Cardiac muscle cell (in vitro differentiated cells and primary cell): Measurements from ENCODE around the gene ACOX3. TPM values are rescaled to one million over a fixed set of nuclear protein-coding genes. Genes with fewer than 3 reads are reported as not detected.

Source experiments
- DNase-seq, 2 donors: peaks; one replicate each; pipeline versions ENCODE4 v3.0.0 to v3.0.0-alpha.2; 2010 to 2017; ENCODE audit warnings: low read depth in 1 of 2, low spot score in 1 of 2
- H3K27ac ChIP-seq: fragments of 200-600 bp; sonication (generic); 2 replicates; pipeline ENCODE4 v1.5.1; 2016
- H3K27me3 ChIP-seq: fragments of 200-600 bp; sonication (generic); 2 replicates; pipeline ENCODE4 v1.6.0; 2016; ENCODE audit warnings: control low read depth
- H3K36me3 ChIP-seq: fragments of 200-600 bp; sonication (generic); 2 replicates; pipeline ENCODE4 v1.5.1; 2016; ENCODE audit warnings: control low read depth
- H3K4me1 ChIP-seq: fragments of 200-600 bp; sonication (generic); 2 replicates; pipeline ENCODE4 v1.8.1; 2017; ENCODE audit warnings: low read depth, mild to moderate bottlenecking, mixed run types
- H3K4me3 ChIP-seq: fragments of 200-600 bp; sonication (generic); 2 replicates; pipeline ENCODE4 v1.5.1; 2016; ENCODE audit warnings: mild to moderate bottlenecking
- H3K9me3 ChIP-seq: fragments of 200-600 bp; sonication (generic); 2 replicates; pipeline ENCODE4 v1.5.1; 2017; ENCODE audit warnings: low read depth, mild to moderate bottlenecking, control low read depth
- polyA plus RNA-seq: library from polyadenylated mRNA; unstranded; fragments of >200 nt; fragmentation: Nextera tagmentation; extraction: Ambion mirVana; gene quantifications from 2 replicates; pipeline ENCODE4 v1.2.1, GENCODE V29; 2016
- total RNA-seq: library from RNA; depleted of rRNA; stranded (reverse); fragments of >200 nt; gene quantifications from 2 replicates; pipeline ENCODE4 v1.2.3, GENCODE V29; 2016
- TF ChIP-seq, protein P1 (sequence below): IDR thresholded peaks from 2 replicates; pipeline ENCODE4 v1.5.1; 2012; ENCODE audit warnings: low read depth, mild to moderate bottlenecking, low read length

Gene ACOX3
- total and polyA plus RNA-seq, 2 experiments from 2014 or later: 19.1 to 38.7 TPM

DNA sequence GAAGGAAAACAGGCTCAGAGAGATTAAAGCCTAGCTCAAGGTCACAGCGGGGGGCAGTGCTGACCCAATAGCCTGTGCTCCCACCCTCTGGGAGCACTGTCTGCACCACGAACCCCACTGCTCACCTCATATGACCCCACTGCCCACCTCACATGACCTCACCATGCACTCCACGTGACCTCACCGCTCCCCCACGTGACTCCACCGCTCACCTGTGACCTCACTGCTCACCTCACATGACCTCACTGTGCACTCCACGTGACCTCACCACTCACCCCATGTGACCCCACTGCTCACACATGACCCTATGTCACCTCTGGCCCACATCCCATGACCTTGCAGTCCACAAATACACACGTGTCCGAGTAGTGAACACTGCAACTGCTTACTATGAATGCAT lies 55.4 kb downstream of the ACOX3 start:
- TF ChIP-seq, protein P1, sequence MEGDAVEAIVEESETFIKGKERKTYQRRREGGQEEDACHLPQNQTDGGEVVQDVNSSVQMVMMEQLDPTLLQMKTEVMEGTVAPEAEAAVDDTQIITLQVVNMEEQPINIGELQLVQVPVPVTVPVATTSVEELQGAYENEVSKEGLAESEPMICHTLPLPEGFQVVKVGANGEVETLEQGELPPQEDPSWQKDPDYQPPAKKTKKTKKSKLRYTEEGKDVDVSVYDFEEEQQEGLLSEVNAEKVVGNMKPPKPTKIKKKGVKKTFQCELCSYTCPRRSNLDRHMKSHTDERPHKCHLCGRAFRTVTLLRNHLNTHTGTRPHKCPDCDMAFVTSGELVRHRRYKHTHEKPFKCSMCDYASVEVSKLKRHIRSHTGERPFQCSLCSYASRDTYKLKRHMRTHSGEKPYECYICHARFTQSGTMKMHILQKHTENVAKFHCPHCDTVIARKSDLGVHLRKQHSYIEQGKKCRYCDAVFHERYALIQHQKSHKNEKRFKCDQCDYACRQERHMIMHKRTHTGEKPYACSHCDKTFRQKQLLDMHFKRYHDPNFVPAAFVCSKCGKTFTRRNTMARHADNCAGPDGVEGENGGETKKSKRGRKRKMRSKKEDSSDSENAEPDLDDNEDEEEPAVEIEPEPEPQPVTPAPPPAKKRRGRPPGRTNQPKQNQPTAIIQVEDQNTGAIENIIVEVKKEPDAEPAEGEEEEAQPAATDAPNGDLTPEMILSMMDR: no peak
- no peak overlapping the region for H3K4me3 ChIP-seq
- no peak for DNase-seq
- H3K27ac ChIP-seq: no peak overlapping the region
- H3K27me3 ChIP-seq: no peaks in the 10 kb centered on the region
- H3K9me3 ChIP-seq: no peaks in the 10 kb centered on the region
- no peaks in the 10 kb centered on the region for H3K4me1 ChIP-seq
- H3K36me3 ChIP-seq: peaks cover 24% of the 10 kb centered on the region

DNA sequence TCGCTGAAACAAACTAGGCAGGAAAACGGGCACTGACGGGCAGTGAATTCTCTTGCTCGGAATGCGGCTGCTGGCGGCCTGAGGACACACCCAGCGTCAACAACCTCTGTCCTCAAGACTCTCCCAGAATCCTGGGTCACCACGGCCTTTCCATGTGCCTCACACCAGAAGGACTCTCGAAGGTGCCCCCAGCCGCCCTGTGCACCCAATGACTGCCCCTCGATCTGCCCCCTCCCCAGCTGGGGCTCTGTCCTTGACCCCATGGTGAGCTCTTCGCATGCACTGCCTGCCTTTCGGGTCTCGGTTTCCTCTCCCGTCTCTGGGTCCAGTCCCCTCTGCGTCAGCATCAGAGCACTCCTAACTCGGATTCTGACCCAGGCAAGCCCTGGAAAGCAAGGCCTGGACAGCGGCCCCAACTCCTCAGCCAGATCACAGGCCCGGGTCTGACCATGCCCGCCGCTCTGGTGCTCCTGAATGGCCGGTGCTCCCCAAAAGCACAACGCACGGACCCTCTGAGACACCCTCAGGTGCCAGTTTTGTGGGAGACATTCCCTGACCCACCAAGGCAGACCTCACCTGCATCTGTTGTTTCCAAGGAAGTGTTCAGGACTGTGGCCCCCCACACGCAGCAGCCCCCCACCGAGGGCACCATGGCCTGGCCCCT lies 56.0 kb downstream of the ACOX3 start:
- no peak overlapping the region for H3K4me3 ChIP-seq
- no peaks in the 10 kb centered on the region for H3K9me3 ChIP-seq
- DNase-seq: no peak
- peaks cover 24% of the 10 kb centered on the region for H3K36me3 ChIP-seq
- TF ChIP-seq, protein P1: no peak
- no peaks in the 10 kb centered on the region for H3K27me3 ChIP-seq
- H3K4me1 ChIP-seq: no peaks in the 10 kb centered on the region
- H3K27ac ChIP-seq: no peak overlapping the region

DNA sequence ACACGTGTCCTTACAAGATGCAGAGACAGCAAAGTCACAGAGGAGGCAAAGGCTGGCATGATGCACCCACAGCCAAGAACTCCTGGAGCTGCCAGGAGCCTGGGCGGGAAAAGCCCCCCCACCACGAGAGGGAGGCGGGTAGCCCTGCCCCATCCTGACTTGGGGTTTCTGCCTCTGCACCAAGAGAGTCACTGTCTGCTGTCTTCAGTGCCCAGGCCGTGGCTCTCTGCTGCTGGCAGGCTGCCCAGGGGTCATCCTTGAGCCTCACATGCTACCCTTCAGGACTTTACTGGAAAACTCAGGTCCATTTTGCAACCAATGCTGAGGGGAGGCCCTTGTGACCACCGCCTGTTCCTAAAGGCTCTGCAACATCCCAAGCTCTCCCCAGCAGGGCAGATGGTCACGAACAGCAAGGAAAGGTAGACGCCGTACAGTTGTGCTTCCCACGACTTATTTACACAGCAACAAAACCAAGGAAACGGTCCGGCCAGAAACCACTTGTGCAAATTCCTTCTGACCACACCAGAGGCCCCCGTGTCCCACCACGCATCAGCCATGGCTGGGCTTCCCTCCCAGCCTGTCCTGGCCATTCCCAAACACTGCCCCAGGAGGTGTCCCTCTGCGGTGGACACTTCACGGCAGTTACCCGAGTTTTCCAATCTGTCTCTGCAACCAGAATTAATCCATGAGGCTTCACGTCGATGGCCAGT lies 56.9 kb downstream of the ACOX3 start:
- H3K27me3 ChIP-seq: no peaks in the 10 kb centered on the region
- H3K4me1 ChIP-seq: no peaks in the 10 kb centered on the region
- H3K27ac ChIP-seq: no peak overlapping the region
- H3K4me3 ChIP-seq: no peak overlapping the region
- H3K9me3 ChIP-seq: no peaks in the 10 kb centered on the region
- H3K36me3 ChIP-seq: peaks cover 16% of the 10 kb centered on the region
- TF ChIP-seq, protein P1: no peak
- DNase-seq: peak in 1 of 2 donors; percentile 48

DNA sequence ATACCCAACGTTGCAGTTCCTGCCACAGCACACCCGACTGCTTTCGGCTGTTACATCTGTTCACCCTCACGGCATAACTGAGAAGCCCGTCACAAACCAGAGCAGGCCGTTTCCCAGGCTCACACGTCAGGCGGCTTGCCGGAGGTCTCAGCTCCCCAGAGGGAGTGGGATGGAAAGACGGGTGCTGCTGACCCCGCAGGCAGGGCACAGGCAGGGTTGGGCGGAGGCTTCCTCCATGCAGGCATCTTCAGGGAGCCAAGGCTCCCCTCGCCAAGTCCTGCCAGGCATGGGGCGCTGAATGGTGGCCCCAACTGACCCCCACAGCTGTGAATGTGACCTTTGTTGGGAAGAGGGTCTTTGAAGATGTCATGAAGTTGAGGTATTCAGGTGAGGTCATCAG lies 57.5 kb downstream of the ACOX3 start:
- H3K4me3 ChIP-seq: no peak overlapping the region
- TF ChIP-seq, protein P1: no peak
- H3K27ac ChIP-seq: no peak overlapping the region
- no peaks in the 10 kb centered on the region for H3K4me1 ChIP-seq
- H3K9me3 ChIP-seq: no peaks in the 10 kb centered on the region
- DNase-seq: no peak
- H3K36me3 ChIP-seq: peaks cover 14% of the 10 kb centered on the region
- H3K27me3 ChIP-seq: no peaks in the 10 kb centered on the region

DNA sequence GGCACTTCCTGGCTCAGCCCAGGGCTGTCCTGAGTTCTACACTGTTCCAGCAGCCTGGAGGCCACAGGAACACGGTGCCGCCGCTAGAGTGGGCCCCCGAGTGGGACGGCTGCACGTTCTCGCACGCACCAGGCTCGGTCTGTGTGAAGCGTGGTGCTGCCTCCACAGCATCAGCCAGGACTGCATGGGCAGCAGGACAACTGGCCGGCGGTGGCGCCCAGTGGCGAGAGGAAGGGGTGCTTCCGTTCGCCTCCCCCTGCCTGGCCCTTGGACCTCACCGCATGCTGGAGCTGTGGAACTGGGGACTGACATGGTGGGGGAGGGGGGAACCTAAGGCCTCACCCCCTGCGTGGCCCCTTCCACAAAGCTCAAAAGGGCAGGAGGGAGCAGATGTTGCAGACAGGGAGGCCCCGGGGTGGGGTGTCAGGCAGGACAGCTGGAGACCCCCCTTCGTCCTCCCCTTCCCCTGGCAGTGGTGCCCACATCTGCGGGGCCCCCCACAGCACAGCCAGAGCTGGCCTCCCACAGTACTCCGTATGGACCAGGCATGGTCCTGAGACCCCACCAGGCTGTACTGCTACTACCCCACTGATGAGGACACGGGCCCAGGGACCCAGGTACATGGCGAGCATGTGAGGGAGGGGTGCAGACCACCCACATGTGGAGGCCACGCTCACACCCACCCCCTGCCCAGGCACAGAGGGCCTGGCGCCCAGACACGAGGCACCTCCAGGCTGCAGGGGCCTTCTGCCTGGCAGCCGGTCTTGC lies 58.5 kb downstream of the ACOX3 start:
- H3K36me3 ChIP-seq: peaks cover 12% of the 10 kb centered on the region
- no peak for DNase-seq
- no peak overlapping the region for H3K4me3 ChIP-seq
- H3K9me3 ChIP-seq: no peaks in the 10 kb centered on the region
- no peak overlapping the region for H3K27ac ChIP-seq
- no peaks in the 10 kb centered on the region for H3K27me3 ChIP-seq
- H3K4me1 ChIP-seq: no peaks in the 10 kb centered on the region
- TF ChIP-seq, protein P1: no peak
